OCI-LY7 (cell line): Measurements from ENCODE around the gene RRP7A.
"Not testable (repeated sequence)": the region's sequence is repeated elsewhere in the genome, so short reads cannot be mapped to it uniquely, and the experiment has no call there.

Experiments
- EZH2phosphoT487 ChIP-seq: fragments of 200-600 bp; sonication (generic); IDR thresholded peaks from 2 replicates; pipeline ENCODE4 v1.6.1; 2018; ENCODE audit warnings: low read depth, borderline replicate concordance, mild to moderate bottlenecking, mixed run types, antibody characterized with exemption, low read length, moderate library complexity, mixed read lengths
- TF ChIP-seq, protein P1 (sequence below): fragments of 200-600 bp; sonication (generic); conservative IDR thresholded peaks from 2 replicates; pipeline ENCODE4 v1.5.1; 2014; ENCODE audit warnings: mild to moderate bottlenecking, antibody characterized with exemption, low read length, moderate library complexity, mixed read lengths

DNA sequence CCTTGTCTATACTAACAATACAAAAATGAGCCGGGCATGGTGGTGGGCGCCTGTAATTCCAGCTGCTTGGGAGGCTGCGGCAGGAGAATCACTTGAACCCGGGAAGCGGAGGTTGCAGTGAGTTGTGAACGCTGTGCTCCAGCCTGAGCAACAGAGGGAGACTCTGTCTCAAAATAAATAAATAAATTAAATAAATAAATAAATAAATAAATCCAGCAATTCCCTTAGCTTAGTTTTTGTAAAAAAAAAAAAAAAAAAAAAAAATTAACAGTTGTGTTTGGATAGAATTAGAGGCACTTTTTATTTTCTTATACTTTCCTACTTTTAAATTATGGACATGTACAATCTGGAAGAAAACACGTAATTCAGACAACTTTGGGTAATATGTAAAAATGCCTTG is 2.5 kb downstream of the RRP7A start:
- TF ChIP-seq, protein P1, sequence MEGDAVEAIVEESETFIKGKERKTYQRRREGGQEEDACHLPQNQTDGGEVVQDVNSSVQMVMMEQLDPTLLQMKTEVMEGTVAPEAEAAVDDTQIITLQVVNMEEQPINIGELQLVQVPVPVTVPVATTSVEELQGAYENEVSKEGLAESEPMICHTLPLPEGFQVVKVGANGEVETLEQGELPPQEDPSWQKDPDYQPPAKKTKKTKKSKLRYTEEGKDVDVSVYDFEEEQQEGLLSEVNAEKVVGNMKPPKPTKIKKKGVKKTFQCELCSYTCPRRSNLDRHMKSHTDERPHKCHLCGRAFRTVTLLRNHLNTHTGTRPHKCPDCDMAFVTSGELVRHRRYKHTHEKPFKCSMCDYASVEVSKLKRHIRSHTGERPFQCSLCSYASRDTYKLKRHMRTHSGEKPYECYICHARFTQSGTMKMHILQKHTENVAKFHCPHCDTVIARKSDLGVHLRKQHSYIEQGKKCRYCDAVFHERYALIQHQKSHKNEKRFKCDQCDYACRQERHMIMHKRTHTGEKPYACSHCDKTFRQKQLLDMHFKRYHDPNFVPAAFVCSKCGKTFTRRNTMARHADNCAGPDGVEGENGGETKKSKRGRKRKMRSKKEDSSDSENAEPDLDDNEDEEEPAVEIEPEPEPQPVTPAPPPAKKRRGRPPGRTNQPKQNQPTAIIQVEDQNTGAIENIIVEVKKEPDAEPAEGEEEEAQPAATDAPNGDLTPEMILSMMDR = not testable (repeated sequence)
- TF ChIP-seq EZH2phosphoT487 = not testable (repeated sequence)
